ENCODE results near the gene KCNE2.
"Not testable (repeated sequence)": the region's sequence is repeated elsewhere in the genome, so short reads cannot be mapped to it uniquely, and the experiment has no call there.

The KCNE2 gene

GRCh38 chr21:34353182-34353581 lies 10.6 kb upstream of the KCNE2 start:
- DNase-seq (ENCODE audit: low spot score): no peak

- no peak for DNase-seq (ENCODE audit: low spot score)
Observed at GRCh38 chr21:34354836-34355235, 9.0 kb upstream of the KCNE2 start.

GRCh38 chr21:34355570-34355969 lies 8.2 kb upstream of the KCNE2 start:
- no peak for DNase-seq (ENCODE audit: low spot score)

- no peak for DNase-seq (ENCODE audit: low spot score)
Observed at GRCh38 chr21:34357889-34358288, 5.9 kb upstream of the KCNE2 start.

- DNase-seq (ENCODE audit: low spot score): no peak
Observed at GRCh38 chr21:34358866-34359265, 4.9 kb upstream of the KCNE2 start.

GRCh38 chr21:34360488-34361241 lies 3.1 kb upstream of the KCNE2 start:
- no peak for DNase-seq (ENCODE audit: low spot score)

GRCh38 chr21:34362136-34362444 lies 1.7 kb upstream of the KCNE2 start:
- DNase-seq (ENCODE audit: low spot score): no peak

GRCh38 chr21:34362670-34363069 lies 1.1 kb upstream of the KCNE2 start:
- no peak for DNase-seq (ENCODE audit: low spot score)

- no peak for DNase-seq (ENCODE audit: low spot score)
Observed at GRCh38 chr21:34364921-34365320, 1.1 kb downstream of the KCNE2 start.

- DNase-seq (ENCODE audit: low spot score): no peak
Observed at GRCh38 chr21:34365809-34366208, 2.0 kb downstream of the KCNE2 start.

- DNase-seq (ENCODE audit: low spot score): peak; percentile 33
Observed at GRCh38 chr21:34367320-34367935, 3.6 kb downstream of the KCNE2 start.

- DNase-seq (ENCODE audit: low spot score): no peak
Observed at GRCh38 chr21:34369741-34370140, 5.9 kb downstream of the KCNE2 start.

GRCh38 chr21:34372321-34372720 lies 8.5 kb downstream of the KCNE2 start:
- DNase-seq (ENCODE audit: low spot score): no peak

GRCh38 chr21:34374462-34374861 lies 10.7 kb downstream of the KCNE2 start:
- DNase-seq (ENCODE audit: low spot score): not testable (repeated sequence)

- DNase-seq (ENCODE audit: low spot score): not testable (repeated sequence)
Observed at GRCh38 chr21:34374940-34375618, 11.3 kb downstream of the KCNE2 start, which contains the start of gene SMIM11. Gene SMIM11 (plus strand): TSS chr21:34375507. CDS start chr21:34379505, 3,998 bp downstream.

- not testable (repeated sequence) for DNase-seq (ENCODE audit: low spot score)
Observed at GRCh38 chr21:34375619-34375972, 11.8 kb downstream of the KCNE2 start.

GRCh38 chr21:34383138-34383537 lies 19.3 kb downstream of the KCNE2 start:
- not testable (repeated sequence) for DNase-seq (ENCODE audit: low spot score)

GRCh38 chr21:34383724-34384415 lies 20.1 kb downstream of the KCNE2 start:
- DNase-seq (ENCODE audit: low spot score): not testable (repeated sequence)

GRCh38 chr21:34400522-34400921 lies 36.7 kb downstream of the KCNE2 start:
- not testable (repeated sequence) for DNase-seq (ENCODE audit: low spot score)

GRCh38 chr21:34404742-34405141 lies 40.9 kb downstream of the KCNE2 start:
- DNase-seq (ENCODE audit: low spot score): not testable (repeated sequence)

GRCh38 chr21:34405686-34406085 lies 41.9 kb downstream of the KCNE2 start:
- not testable (repeated sequence) for DNase-seq (ENCODE audit: low spot score)

- not testable (repeated sequence) for DNase-seq (ENCODE audit: low spot score)
Observed at GRCh38 chr21:34406102-34406501, 42.3 kb downstream of the KCNE2 start.

- not testable (repeated sequence) for DNase-seq (ENCODE audit: low spot score)
Observed at GRCh38 chr21:34406676-34407075, 42.9 kb downstream of the KCNE2 start.
